HAP-1 (cell line): Measurements from ENCODE around the gene CUL9.
"Not testable (repeated sequence)": the region's sequence is repeated elsewhere in the genome, so short reads cannot be mapped to it uniquely, and the experiment has no call there.

Source experiments
- DNase-seq, 2 experiments: peaks; one replicate each; pipeline ENCODE4 v3.0.0-alpha.2; 2016 to 2020; ENCODE audit warnings: low spot score in 2 of 2
- H3K27me3 ChIP-seq: fragments of 250-450 bp; sonication (Bioruptor Pico); 2 replicates; pipeline ENCODE4 v1.5.1; 2020; ENCODE audit warnings: low read depth, mild to moderate bottlenecking, moderate library complexity
- H3K36me3 ChIP-seq: fragments of 250-450 bp; sonication (Bioruptor Pico); replicated peaks from 2 replicates; pipeline ENCODE4 v1.5.1; 2020; ENCODE audit warnings: mild to moderate bottlenecking
- H3K4me1 ChIP-seq: fragments of 250-450 bp; sonication (Bioruptor Pico); 2 replicates; pipeline ENCODE4 v1.5.1; 2020; ENCODE audit warnings: mild to moderate bottlenecking
- H3K4me3 ChIP-seq: fragments of 250-450 bp; sonication (Bioruptor Pico); 2 replicates; pipeline ENCODE4 v1.5.1; 2020; ENCODE audit warnings: mild to moderate bottlenecking, moderate library complexity
- H3K9me3 ChIP-seq: fragments of 250-450 bp; sonication (Bioruptor Pico); 2 replicates; pipeline ENCODE4 v1.5.1; 2020; ENCODE audit warnings: mild to moderate bottlenecking, moderate library complexity
- in situ Hi-C: fragments of 300-500 bp; cut with MboI; formaldehyde crosslinking; loops from 3 replicates; pipeline ENCODE4 v1.14.3; 2020; ENCODE audit warnings: low sequenced_read_pairs, inconsistent platforms, mixed read lengths

CUL9 gene

GRCh38 chr6:43181942-43182860 is at the start of gene CUL9:
CUL9 (plus strand) TSS chr6:43182196; CDS start chr6:43184311, 2,115 bp downstream.
- Histone ChIP-seq H3K36me3 (peaks cover 15% of the 10 kb centered on the region), H3K4me3 (peak within 1 kb of the TSS; percentile 60), H3K27me3 (no peaks in the 10 kb centered on the region), H3K4me1 (peaks cover 8% of the 10 kb centered on the region), H3K9me3 (no peaks in the 10 kb centered on the region)
- DNase-seq = peak; percentile 36 to 83
- in situ Hi-C loops = no loop called here

GRCh38 chr6:43138267-43138666 is 43.7 kb upstream of the CUL9 start:
- DNase-seq = no peak
- no peak overlapping the region for H3K4me3 ChIP-seq
- H3K36me3 ChIP-seq = 0 out of 2 replicates have a peak, but pooled peaks cover 2% of the 10 kb centered on the region
- peaks cover 2% of the 10 kb centered on the region; the same call in 1 of the 2 replicates for H3K4me1 ChIP-seq
- H3K9me3 ChIP-seq = no peaks in the 10 kb centered on the region
- H3K27me3 ChIP-seq = no peaks in the 10 kb centered on the region
- in situ Hi-C loops = no loop called here

GRCh38 chr6:43139973-43140372 is 42.0 kb upstream of the CUL9 start:
- not testable (repeated sequence) for H3K4me3 ChIP-seq, H3K4me1 ChIP-seq, H3K9me3 ChIP-seq, H3K27me3 ChIP-seq, DNase-seq
- H3K36me3 ChIP-seq = peaks cover 15% of the 10 kb centered on the region
- in situ Hi-C loops = loop anchor here (5.0 kb wide), 2 partner anchors 73 to 233 kb away; no protein-coding TSS in a partner anchor

- Histone ChIP-seq H3K27me3 (no peaks in the 10 kb centered on the region), H3K4me1 (peaks cover 3% of the 10 kb centered on the region; the same call in 1 of the 2 replicates), H3K36me3 (peaks cover 19% of the 10 kb centered on the region), H3K4me3 (no peak overlapping the region), H3K9me3 (no peaks in the 10 kb centered on the region)
- in situ Hi-C loops = loop anchor here (5.0 kb wide), 2 partner anchors 74 to 234 kb away; no protein-coding TSS in a partner anchor
- DNase-seq = no peak
Observed at GRCh38 chr6:43141644-43142043, 40.4 kb upstream of the CUL9 start.

- Histone ChIP-seq H3K27me3 (no peaks in the 10 kb centered on the region), H3K36me3 (peaks cover 19% of the 10 kb centered on the region), H3K4me3 (no peak overlapping the region), H3K4me1 (peaks cover 3% of the 10 kb centered on the region; the same call in 1 of the 2 replicates), H3K9me3 (no peaks in the 10 kb centered on the region)
- in situ Hi-C loops = loop anchor here (5.0 kb wide), 2 partner anchors 75 to 235 kb away; no protein-coding TSS in a partner anchor
- no peak for DNase-seq
Observed at GRCh38 chr6:43142101-43142500, 39.9 kb upstream of the CUL9 start.

DNA sequence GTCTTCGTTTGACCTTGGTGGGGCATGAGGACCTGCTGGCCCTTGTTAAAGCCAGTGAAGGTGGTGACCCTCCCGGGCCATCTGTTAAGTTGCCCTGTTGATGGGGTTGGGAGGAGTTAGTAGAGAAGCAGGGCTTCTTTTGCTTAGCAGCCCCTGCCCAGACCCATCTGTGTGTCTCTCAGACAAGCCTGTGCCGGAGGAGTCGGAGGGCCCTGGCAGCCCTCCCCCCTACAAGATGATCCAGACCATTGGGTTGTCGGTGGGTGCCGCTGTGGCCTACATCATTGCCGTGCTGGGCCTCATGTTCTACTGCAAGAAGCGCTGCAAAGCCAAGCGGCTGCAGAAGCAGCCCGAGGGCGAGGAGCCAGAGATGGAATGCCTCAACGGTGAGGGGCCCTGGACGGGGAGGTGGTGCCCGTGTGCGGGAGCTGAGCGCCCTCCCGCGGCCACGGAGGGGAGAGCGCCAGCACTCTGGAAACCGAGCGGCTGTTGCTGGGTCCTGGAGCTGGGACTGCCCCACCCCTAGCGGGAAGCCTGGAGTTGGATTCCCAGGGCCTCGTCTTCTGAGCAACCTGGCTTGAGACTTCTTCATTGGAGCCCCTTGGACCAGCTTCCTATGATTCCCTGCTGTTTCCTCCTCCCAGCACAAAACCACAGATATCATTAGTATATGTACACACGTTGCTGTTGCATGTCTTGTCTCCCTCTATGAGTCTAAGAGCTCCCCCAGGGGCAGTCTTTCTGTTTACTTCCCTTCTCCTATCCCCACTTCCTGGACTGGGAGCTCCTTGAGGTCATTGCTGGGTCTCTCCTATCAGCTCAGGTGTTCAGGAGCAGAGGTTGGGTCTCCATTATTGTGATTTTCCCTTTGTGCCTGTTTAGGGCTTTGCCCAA is 38.5 kb upstream of the CUL9 start:
- DNase-seq = peak; percentile 84 to 91
- Histone ChIP-seq H3K4me3 (no peak overlapping the region), H3K9me3 (no peaks in the 10 kb centered on the region), H3K36me3 (peaks cover 19% of the 10 kb centered on the region), H3K4me1 (peaks cover 3% of the 10 kb centered on the region; the same call in 1 of the 2 replicates), H3K27me3 (no peaks in the 10 kb centered on the region)
- in situ Hi-C loops = loop anchor here (5.0 kb wide), 2 partner anchors 76 to 236 kb away; no protein-coding TSS in a partner anchor

GRCh38 chr6:43144879-43145278 is 37.1 kb upstream of the CUL9 start:
- Histone ChIP-seq H3K27me3 (no peaks in the 10 kb centered on the region), H3K9me3 (no peaks in the 10 kb centered on the region), H3K4me1 (peaks cover 3% of the 10 kb centered on the region), H3K36me3 (peaks cover 19% of the 10 kb centered on the region), H3K4me3 (no peak overlapping the region)
- no peak for DNase-seq
- in situ Hi-C loops = loop anchor here (5.0 kb wide), 2 partner anchors 78 to 238 kb away; no protein-coding TSS in a partner anchor

DNA sequence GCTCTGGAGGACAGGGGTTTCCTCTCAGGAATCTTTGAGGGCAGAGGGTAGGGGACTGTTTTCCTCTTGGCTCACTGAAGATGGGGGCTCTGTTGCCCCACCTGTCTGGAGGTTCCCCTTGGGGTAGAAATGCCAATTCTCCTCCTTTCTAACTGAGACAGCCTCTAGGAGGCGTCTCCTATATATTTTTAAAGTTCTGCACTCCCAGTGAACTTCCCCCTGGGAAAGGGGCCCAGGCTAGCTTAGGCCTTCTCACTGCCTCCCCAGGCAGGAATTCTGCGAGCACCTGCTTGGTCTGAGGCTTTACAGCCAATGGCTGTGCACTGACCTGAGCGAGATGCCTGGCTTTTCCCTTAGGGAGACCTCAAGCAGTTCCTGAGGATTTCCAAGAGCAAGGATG is 35.7 kb upstream of the CUL9 start:
- DNase-seq = no peak
- H3K27me3 ChIP-seq = no peaks in the 10 kb centered on the region
- peaks cover 19% of the 10 kb centered on the region for H3K36me3 ChIP-seq
- H3K4me1 ChIP-seq = peaks cover 3% of the 10 kb centered on the region
- no peak overlapping the region for H3K4me3 ChIP-seq
- H3K9me3 ChIP-seq = no peaks in the 10 kb centered on the region
- in situ Hi-C loops = no loop called here

DNA sequence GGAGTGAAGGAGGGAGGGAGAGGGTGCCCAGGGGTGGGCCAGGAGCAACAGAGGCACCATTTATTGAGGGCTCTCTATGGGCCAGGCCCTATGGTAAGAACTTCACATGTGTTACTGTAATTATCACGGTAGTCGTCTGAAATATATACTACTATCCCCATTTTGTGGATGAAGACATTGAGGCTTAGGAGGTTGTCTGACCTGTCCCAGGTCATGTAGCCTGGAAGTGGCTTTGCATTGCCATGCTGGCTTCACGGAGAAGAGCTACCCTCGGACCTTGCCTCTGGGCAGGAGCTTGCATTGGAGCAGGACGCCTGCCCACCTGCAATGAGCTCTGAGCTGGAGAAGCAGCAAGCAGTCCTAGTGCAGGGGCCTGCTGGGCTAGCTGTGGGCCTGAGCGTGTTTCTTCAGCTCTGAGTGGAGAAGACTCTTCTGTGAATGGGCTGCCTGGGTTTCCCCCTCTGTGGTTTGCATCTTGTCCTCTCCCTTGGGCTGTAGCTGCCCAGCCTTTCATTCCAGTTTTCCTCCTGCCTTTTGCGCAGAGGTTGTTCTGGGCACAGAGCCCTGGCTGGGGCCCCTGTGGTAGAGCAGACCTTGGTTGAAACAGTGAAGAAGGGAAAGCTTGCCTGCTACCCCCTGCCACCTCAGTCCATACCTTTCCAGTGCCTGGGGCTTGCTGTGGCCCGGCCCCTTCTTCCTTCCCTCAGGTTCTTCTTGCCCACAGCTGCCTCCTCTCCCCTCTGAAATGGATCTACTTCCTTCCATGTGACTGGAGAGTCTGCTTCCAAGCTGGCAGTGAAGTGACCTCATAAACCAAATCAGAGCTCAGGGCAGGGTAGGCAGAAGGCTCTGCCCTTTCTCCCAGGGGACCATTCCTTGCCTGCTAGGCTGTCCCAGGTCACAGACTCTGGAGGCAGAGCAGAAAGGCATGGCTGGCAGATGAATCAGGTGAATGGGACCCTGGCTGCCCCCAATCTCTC is 35.0 kb upstream of the CUL9 start:
- no peak overlapping the region for H3K4me3 ChIP-seq
- H3K4me1 ChIP-seq = peaks cover 3% of the 10 kb centered on the region
- in situ Hi-C loops = no loop called here
- H3K9me3 ChIP-seq = no peaks in the 10 kb centered on the region
- no peak for DNase-seq
- peaks cover 19% of the 10 kb centered on the region for H3K36me3 ChIP-seq
- H3K27me3 ChIP-seq = no peaks in the 10 kb centered on the region

GRCh38 chr6:43147691-43148477 is 34.1 kb upstream of the CUL9 start:
- Histone ChIP-seq H3K4me1 (peaks cover 3% of the 10 kb centered on the region), H3K36me3 (peaks cover 19% of the 10 kb centered on the region), H3K9me3 (no peaks in the 10 kb centered on the region), H3K27me3 (no peaks in the 10 kb centered on the region), H3K4me3 (no peak overlapping the region)
- DNase-seq = no peak
- in situ Hi-C loops = no loop called here

DNA sequence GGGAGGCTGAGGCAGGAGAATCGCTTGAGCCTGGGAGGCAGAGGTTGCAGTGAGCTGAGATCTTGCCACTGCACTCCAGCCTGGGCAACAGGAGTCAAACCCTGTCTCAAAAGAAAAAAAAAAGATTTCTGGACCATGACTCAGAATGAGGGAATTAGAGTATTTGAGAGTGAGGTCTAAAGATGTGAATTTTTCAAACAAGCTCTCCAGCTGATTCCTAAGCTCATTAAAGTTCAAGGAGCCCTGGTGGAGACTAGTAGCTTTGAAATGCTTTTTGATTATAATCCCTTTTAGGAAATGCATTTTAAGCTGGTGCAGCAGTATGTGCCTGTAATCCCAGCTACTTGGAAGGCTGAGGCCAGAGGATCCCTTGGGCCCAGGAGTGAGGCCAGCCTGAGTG is 32.7 kb upstream of the CUL9 start:
- in situ Hi-C loops = no loop called here

More for the DNA sequence above, 32.7 kb upstream of the CUL9 start:
- Histone ChIP-seq H3K27me3 (no peaks in the 10 kb centered on the region), H3K9me3 (no peaks in the 10 kb centered on the region), H3K4me3 (no peak overlapping the region), H3K4me1 (no peaks in the 10 kb centered on the region; the same call in 1 of the 2 replicates), H3K36me3 (peaks cover 11% of the 10 kb centered on the region; the same call in 1 of the 2 replicates)
- DNase-seq = no peak
